Endothelial cell of umbilical vein (primary cell): Measurements from ENCODE around the gene SLC35F3.

Experiments
- JUN ChIP-seq: IDR thresholded peaks from 2 replicates; pipeline ENCODE4 v1.6.1; 2011; ENCODE audit warnings: borderline replicate concordance, low read depth; ENCODE audit not compliant: insufficient read length, insufficient read depth
- POLR2A ChIP-seq: IDR thresholded peaks from 2 replicates; pipeline ENCODE4 v1.6.1; 2012; ENCODE audit warnings: low read depth, mild to moderate bottlenecking, control low read depth, low read length
- TF ChIP-seq, protein P1 (sequence below), 2 donors: IDR thresholded peaks; 1 replicate in 1 of 2; 2 replicates in 1 of 2; pipeline ENCODE4 v1.5.1; 2011; ENCODE audit warnings: low read length in 2 of 2, mild to moderate bottlenecking in 2 of 2, moderate library complexity in 2 of 2, control low read depth in 1 of 2, inconsistent platforms in 1 of 2, low read depth in 1 of 2; ENCODE audit not compliant: insufficient read depth in 1 of 2; ENCODE audit errors: extremely low read depth in 1 of 2
- TF ChIP-seq, protein P2 (sequence below): IDR thresholded peaks from 2 replicates; pipeline ENCODE4 v1.6.1; 2011; ENCODE audit not compliant: insufficient read depth, insufficient read length

DNA sequence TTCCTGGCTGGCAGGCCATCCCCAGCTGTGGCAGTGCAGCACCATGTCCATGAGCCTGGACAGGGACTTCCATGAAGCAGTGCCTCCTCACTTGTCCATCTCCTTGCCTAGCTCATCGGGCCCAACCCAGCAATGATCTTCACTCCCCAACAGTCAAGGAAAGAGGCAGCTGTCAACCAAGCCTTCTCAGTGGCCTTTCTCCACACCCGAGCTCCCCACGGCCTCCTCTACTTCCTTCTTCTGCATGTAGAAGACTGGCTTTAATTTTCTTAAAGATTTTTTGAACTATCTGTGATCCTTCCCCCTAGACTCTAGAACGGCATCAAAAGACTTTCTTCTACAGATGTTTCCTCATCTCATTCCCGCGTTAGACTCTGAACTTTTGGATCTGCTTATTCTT lies 403.2 kb downstream of the SLC35F3 start:
- TF ChIP-seq POLR2A: no peak
- TF ChIP-seq, protein P1, sequence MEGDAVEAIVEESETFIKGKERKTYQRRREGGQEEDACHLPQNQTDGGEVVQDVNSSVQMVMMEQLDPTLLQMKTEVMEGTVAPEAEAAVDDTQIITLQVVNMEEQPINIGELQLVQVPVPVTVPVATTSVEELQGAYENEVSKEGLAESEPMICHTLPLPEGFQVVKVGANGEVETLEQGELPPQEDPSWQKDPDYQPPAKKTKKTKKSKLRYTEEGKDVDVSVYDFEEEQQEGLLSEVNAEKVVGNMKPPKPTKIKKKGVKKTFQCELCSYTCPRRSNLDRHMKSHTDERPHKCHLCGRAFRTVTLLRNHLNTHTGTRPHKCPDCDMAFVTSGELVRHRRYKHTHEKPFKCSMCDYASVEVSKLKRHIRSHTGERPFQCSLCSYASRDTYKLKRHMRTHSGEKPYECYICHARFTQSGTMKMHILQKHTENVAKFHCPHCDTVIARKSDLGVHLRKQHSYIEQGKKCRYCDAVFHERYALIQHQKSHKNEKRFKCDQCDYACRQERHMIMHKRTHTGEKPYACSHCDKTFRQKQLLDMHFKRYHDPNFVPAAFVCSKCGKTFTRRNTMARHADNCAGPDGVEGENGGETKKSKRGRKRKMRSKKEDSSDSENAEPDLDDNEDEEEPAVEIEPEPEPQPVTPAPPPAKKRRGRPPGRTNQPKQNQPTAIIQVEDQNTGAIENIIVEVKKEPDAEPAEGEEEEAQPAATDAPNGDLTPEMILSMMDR (IDR thresholded peaks at IDR 0.05; ENCODE audit: extremely low read depth in 1 of 2, insufficient read depth in 1 of 2, low read depth in 1 of 2, low read length in 2 of 2): no peak
- TF ChIP-seq, protein P2, sequence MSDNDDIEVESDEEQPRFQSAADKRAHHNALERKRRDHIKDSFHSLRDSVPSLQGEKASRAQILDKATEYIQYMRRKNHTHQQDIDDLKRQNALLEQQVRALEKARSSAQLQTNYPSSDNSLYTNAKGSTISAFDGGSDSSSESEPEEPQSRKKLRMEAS: no peak
- no peak for TF ChIP-seq JUN
